ENCODE measurements around the gene SDR39U1.

SDR39U1 gene

GRCh38 chr14:24439830-24440605, 2.6 kb downstream of the SDR39U1 start:
- Histone ChIP-seq H3K4me3 (ENCODE audit: low read length) (no peak overlapping the region), H4K20me1 (ENCODE audit: insufficient read depth, low read length) (no peaks in the 10 kb centered on the region), H3K79me2 (ENCODE audit: low read length) (no peaks in the 10 kb centered on the region; the same call in 1 of the 2 replicates), H3K4me1 (ENCODE audit: low read length) (0 out of 2 replicates have a peak, but pooled peaks cover 3% of the 10 kb centered on the region), H3K36me3 (replicated peaks; ENCODE audit: insufficient read depth, low read length) (0 out of 2 replicates have a peak, but pooled peaks cover 2% of the 10 kb centered on the region), H3K27ac (ENCODE audit: low read length) (no peak overlapping the region), H3K9me2 (replicated peaks; ENCODE audit: insufficient read depth, low read length) (no peaks in the 10 kb centered on the region), H3K4me2 (ENCODE audit: low read depth, low read length) (no peak overlapping the region), H2AFZ (ENCODE audit: low read length) (no peak overlapping the region), H3K27me3 (replicated peaks; ENCODE audit: insufficient read depth, low read length) (no peaks in the 10 kb centered on the region), H3K9ac (ENCODE audit: low read length) (no peak overlapping the region), H3K9me3 (replicated peaks; ENCODE audit: insufficient read depth, low read length) (no peaks in the 10 kb centered on the region), H3F3A (ENCODE audit: insufficient read depth, low read length) (peaks cover 5% of the 10 kb centered on the region)
- no peak for DNase-seq
- TF ChIP-seq CTCF (IDR thresholded peaks at IDR 0.05; ENCODE audit: low read length) (no peak), EZH2 (optimal IDR thresholded peaks at IDR 0.05; ENCODE audit: low read depth, low read length) (no peak), EZH2phosphoT487 (IDR thresholded peaks at IDR 0.05; ENCODE audit: low read length) (no peak)

DNA sequence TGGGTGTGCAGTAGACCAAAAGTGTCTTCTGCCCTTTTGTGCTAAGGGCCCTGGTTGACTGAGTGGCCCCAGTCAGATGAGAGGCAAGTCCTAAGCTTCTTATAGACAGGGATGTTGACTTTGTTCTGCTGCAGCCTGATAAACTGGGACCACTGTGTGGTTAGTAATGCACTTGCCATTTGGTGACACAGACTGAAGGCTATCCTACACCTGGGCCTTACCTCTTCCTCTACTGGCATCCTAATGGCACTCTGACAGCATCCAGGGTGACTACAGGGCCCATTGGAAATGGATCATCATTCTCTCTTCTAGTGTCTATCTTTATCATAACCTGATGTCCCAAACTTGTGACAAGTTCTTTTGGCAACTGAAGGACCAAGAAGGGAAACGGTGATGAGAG, 3.3 kb downstream of the SDR39U1 start:
- no peak overlapping the region for H3K4me2 ChIP-seq (ENCODE audit: low read depth, low read length)

DNA sequence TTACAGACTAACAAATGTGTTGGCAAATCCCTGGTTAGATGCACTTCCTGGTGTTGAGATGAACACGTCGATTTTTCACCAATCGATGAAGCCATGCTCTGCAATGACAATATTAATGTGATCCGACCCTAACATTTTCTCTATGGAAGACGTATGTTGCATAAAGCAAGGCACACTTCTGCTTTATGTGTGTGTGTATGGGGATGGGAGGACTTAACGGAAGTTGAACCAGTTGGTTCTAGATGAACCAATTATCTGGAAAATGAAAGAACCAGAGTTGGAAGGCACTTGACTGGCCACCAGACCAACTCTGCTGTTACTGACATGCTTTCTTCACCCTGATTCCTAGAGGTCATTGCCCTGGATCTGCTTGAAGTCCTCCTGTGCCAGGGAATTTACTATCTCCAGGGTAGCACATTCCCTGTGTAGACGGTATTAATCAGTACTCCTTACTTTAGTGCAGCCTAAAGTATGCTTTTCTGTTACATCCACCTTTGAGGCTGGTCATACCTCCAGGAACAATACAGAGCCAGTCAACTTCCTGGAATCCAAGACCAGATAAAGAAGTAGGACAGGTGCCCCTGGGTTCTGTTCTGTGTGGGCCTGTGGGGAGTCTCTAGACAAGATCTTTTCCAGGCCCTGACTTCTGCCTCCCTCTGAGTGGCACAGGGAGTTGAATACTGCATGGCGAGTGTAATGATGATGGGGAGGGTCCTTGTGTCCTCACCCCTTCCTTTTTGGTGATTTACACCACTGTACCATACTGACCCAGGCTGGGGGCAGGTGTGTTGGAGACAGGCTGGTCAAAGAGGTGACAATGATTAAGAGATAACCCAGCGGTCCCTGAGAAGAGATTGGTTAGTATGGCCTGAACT, 4.1 kb downstream of the SDR39U1 start:
- H3K27ac ChIP-seq (ENCODE audit: low read length): no peak overlapping the region
- peaks cover 5% of the 10 kb centered on the region for H3F3A ChIP-seq (ENCODE audit: insufficient read depth, low read length)
- no peaks in the 10 kb centered on the region for H3K9me2 ChIP-seq (replicated peaks; ENCODE audit: insufficient read depth, low read length)
- no peak overlapping the region for H3K4me2 ChIP-seq (ENCODE audit: low read depth, low read length)
- no peak for TF ChIP-seq EZH2 (optimal IDR thresholded peaks at IDR 0.05; ENCODE audit: low read depth, low read length)
- TF ChIP-seq CTCF (IDR thresholded peaks at IDR 0.05; ENCODE audit: low read length): no peak
- TF ChIP-seq EZH2phosphoT487 (IDR thresholded peaks at IDR 0.05; ENCODE audit: low read length): no peak
- H3K9me3 ChIP-seq (replicated peaks; ENCODE audit: insufficient read depth, low read length): no peaks in the 10 kb centered on the region
- H4K20me1 ChIP-seq (ENCODE audit: insufficient read depth, low read length): no peaks in the 10 kb centered on the region
- H3K79me2 ChIP-seq (ENCODE audit: low read length): no peaks in the 10 kb centered on the region; the same call in 1 of the 2 replicates
- no peak for DNase-seq
- 0 out of 2 replicates have a peak, but pooled peaks cover 2% of the 10 kb centered on the region for H3K36me3 ChIP-seq (replicated peaks; ENCODE audit: insufficient read depth, low read length)
- H3K4me3 ChIP-seq (ENCODE audit: low read length): no peak overlapping the region
- H3K4me1 ChIP-seq (ENCODE audit: low read length): 0 out of 2 replicates have a peak, but pooled peaks cover 3% of the 10 kb centered on the region
- H3K27me3 ChIP-seq (replicated peaks; ENCODE audit: insufficient read depth, low read length): no peaks in the 10 kb centered on the region
- H2AFZ ChIP-seq (ENCODE audit: low read length): no peak overlapping the region
- H3K9ac ChIP-seq (ENCODE audit: low read length): no peak overlapping the region

More for the DNA sequence above, 3.3 kb downstream of the SDR39U1 start:
- no peak overlapping the region for H3K9ac ChIP-seq (ENCODE audit: low read length)
- no peaks in the 10 kb centered on the region; the same call in 1 of the 2 replicates for H3K79me2 ChIP-seq (ENCODE audit: low read length)
- H2AFZ ChIP-seq (ENCODE audit: low read length): no peak overlapping the region
- H3K27me3 ChIP-seq (replicated peaks; ENCODE audit: insufficient read depth, low read length): no peaks in the 10 kb centered on the region
- no peaks in the 10 kb centered on the region for H3K9me2 ChIP-seq (replicated peaks; ENCODE audit: insufficient read depth, low read length)
- peaks cover 5% of the 10 kb centered on the region for H3F3A ChIP-seq (ENCODE audit: insufficient read depth, low read length)
- H3K9me3 ChIP-seq (replicated peaks; ENCODE audit: insufficient read depth, low read length): no peaks in the 10 kb centered on the region
- no peaks in the 10 kb centered on the region for H4K20me1 ChIP-seq (ENCODE audit: insufficient read depth, low read length)
- no peak overlapping the region for H3K27ac ChIP-seq (ENCODE audit: low read length)
- no peak overlapping the region for H3K4me3 ChIP-seq (ENCODE audit: low read length)
- 0 out of 2 replicates have a peak, but pooled peaks cover 2% of the 10 kb centered on the region for H3K36me3 ChIP-seq (replicated peaks; ENCODE audit: insufficient read depth, low read length)
- no peak for TF ChIP-seq EZH2 (optimal IDR thresholded peaks at IDR 0.05; ENCODE audit: low read depth, low read length)
- TF ChIP-seq EZH2phosphoT487 (IDR thresholded peaks at IDR 0.05; ENCODE audit: low read length): no peak
- TF ChIP-seq CTCF (IDR thresholded peaks at IDR 0.05; ENCODE audit: low read length): no peak
- H3K4me1 ChIP-seq (ENCODE audit: low read length): 0 out of 2 replicates have a peak, but pooled peaks cover 3% of the 10 kb centered on the region
- no peak for DNase-seq
